ENCODE results near the gene TMEM242.
A peak's percentile ranks its signal among the peaks of the same experiment; 100 is the strongest.
"Not testable (repeated sequence)": the region's sequence is repeated elsewhere in the genome, so short reads cannot be mapped to it uniquely, and the experiment has no call there.

Gene TMEM242

DNA sequence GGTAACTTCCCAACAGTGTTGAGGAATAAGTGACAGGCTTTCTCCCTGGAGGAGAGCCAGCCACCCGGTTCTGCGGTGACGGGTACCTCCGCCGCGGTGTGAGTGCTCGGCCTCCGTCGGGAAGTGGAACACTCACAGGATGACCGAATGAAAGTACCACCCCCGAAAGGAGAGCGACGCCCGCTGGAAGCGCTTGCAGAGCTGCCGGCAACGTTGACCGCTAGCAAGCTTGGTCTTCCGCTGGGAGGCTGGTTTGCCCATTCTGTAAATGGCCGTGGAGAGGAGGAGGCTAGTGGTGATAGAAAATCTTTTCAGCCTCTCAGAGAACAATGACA, 614 bp upstream of the TMEM242 start:
- peak; percentile 13 to 14 for DNase-seq (ENCODE audit: low read depth in 2 of 2)

DNA sequence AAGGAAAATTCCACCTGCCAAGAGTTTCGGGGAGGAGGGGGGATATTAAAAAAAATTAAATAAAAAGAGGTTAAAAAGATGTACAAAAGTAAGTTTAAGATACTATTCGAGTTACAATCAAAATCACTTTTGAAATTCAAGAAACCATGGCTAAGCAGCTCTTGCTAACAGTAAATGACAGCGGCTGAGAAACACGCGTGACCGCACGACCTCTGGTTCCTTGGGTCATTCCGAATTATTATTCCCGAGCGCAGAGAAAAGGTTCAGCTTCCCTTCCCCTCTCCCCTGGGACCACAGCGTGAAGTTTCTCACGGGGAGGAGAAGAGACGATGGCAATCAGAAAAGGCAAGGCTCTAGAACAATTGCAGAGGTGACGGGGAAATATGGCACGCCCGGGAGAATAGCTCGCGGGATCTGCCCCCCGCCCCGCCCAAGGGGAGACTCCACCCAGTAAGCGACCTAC, 496 bp downstream of the TMEM242 start:
- peak; percentile 67 to 84 for DNase-seq (ENCODE audit: low read depth in 2 of 2)

DNA sequence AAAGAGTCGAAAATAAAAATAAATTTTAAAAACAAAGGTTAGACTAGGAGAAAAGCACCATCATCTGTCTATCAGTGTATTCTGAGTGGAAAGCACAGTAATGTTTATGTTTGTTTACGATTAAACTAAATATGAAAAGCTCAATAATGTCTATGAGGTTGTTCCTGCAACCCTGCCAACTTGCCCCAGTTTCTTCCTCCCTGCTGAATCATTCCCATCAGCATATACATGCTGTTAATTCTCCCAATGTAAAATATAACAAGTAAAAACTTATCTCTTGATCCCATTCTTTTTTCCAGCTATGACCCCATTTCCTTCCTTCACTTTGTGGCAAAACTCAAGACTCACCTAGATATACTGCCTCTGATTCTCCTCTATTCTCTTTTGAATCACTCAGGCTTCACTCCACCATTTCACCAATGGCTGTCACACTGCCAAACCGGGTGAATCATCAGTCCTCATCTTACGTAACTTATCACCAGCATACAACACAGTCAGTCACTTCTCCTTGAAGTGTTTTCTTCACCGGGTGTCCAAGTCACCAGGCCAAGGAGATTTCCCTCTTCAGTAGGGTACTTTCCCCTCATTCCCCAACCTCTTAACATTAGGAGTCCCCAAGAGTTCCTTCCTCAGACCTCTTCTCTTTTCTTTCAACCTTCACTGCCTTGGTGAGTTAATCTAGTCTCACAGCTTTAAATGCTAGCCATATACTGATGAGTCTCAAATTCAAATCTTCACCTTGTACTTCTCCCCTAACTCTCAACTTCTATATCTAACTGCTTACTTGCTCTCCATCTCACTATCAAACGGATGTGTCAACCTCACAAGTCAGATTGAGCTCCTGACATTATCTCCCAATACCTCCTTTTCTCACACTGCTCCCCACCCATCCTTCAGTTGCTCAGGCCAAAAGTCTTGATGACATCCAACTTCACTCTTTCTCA, 6.2 kb downstream of the TMEM242 start:
- DNase-seq (ENCODE audit: low read depth in 2 of 2): peak in 1 of 2 donors; percentile 25

DNA sequence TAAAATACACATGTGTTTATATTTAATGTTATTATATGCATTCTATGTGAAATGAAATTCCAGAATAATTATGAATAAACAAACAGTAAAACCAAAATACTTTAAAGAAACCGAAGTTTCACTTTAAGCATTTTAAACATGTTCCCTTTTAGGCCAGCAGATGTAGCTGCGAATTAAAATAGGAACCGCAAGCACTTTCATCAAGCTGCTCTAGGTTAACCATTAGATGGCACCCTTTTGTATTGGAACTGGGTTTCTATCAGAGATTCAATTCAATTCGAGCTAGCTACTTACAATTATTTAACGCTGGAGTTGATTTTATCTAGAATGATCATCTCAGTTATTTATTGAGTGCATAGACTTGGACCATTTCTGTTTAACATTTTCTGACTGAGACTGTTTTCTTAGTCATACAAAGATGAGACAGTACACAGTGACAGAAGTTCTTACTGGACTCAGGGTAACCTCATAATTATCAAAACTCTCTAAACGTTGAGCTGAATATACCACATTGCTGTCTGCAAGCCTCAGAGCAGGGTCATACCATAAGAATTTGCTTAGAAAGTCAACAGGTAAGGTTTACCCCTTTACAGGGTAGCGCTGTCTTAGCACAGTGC, 8.5 kb downstream of the TMEM242 start:
- no peak for DNase-seq (ENCODE audit: low read depth in 2 of 2)

DNA sequence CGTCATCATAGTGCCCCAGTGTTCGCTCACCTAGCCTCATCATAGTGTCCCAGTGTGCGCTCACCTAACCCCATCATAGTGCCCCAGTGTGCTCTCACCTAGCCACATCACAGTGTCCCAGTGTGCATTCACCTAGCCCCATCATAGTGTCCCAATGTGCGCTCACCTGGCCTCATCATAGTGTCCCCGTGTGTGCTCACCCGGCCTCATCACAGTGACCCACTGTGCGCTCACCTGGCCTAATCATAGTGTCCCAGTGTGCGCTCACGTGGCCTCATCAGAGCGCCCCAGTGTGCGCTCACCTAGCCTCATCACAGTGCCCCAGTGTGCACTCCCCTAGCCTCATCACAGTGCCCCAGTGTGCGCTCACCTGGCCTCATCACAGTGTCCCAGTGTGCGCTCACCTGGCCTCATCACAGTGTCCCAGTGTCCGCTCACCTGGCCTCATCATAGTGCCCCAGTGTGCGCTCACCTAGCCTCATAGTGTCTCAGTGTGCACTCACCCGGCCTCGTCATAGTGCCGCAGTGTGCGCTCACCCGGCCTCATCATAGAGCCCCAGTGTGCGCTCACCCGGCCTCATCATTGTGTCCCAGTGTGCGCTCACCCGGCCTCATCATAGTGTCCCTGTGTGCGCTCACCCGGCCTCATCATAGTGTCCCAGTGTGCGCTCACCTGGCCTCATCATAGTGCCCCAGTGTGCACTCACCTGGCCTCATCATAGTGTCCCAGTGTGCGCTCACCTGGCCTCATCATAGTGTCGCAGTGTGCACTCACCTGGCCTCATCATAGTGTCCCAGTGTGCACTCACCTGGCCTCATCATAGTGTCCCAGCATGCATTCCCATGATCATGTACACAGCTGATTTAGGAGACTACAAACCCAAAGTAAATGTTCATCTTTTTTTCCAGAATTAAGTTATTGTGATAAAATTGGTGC, 9.5 kb downstream of the TMEM242 start:
- DNase-seq (ENCODE audit: low read depth in 2 of 2): no peak

DNA sequence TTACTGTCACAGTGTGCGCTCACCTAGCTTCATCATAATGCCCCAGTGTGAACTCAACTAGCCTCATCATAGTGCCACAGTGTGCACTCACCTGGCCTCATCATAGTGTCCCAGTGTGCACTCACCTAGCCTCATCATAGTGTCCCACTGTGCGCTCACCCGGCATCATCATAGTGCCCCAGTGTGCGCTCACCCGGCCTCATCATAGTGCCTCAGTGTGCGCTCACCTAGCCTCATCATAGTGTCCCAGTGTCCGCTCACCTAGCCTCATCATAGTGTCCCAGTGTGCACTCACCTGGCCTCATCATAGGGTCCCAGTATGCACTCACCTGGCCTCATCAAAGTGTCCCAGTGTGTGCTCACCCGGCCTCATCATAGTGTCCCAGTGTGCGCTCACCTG, 10.6 kb downstream of the TMEM242 start:
- no peak for DNase-seq (ENCODE audit: low read depth in 2 of 2)

DNA sequence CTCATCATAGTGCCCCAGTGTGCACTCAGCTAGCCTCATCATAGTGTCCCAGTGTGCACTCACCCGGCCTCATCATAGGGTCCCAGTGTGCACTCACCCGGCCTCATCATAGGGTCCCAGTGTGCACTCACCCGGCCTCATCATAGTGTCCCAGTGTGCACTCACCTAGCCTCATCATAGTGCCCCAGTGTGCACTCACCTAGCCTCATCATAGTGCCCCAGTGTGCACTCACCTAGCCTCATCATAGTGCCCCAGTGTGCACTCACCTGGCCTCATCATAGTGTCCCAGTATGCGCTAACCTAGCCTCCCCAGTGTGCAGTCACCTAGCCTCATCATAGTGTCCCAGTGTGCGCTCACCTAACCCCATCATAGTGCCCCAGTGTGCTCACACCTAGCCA, 12.6 kb downstream of the TMEM242 start:
- DNase-seq (ENCODE audit: low read depth in 2 of 2): not testable (repeated sequence)

DNA sequence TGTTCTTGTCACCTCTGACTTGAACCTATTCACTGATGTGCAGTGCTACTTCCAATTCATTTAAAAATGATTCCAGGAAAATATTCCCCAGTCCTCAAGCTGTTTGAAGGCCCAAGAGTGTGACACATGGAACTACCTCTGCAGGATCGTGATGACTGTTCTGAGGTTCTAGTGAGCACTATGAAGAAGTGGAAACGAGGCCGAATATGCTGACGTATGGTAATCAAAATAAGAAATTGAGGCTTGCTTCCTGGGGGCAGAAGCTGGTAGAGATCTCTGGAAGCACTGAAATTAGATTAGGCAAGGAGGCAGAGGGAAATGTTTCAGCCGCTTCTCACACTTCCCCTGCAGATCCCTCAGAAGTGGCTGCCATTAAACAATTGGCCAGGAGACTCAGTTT, 15.7 kb downstream of the TMEM242 start:
- no peak for DNase-seq (ENCODE audit: low read depth in 2 of 2)

DNA sequence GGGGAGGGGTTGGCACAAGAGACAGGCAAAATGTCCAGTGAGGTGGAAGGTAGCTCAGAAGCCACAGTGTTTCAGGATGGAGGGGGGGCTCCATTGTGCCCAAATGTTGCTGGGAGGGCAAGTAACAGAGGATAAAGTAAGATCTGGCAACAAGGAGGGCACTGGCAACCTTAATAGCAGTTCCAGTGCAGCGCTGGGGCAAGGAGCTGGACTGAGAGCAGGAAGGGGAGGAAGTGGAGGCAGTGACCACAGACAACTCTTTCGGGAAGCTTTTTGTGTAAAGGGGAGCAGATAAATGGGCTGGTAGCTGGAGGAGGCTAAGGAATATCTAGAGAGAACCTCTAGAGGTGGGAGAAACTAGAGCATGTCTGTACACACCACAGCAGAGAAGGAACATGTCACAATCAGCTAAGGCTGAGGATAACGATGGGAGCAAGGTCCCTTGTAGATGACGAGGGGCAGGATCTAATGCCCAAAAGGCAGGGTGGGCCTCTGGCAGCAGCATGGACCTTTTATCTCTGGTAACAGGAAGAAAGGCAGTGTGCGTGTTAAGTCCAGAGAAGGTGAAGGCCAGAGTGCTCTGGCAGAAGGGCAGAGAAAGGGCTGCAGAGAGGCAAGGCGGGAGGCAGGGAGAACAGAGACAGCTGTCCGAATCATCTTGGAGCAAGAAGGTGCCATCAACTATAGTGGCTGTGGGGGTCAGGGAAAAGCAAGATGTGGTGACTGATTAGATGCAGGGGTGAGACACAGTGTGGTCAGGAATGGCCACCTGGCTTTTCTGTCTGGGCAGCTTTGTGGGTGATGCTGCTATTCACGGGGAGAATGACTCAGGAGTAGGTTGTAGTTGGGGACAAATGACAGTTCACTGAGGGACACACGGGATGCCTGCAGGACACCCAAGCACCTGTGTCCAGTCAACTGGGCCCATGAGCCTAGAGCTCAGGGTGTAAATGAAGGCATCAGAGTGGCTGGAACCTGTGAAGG, 17.4 kb downstream of the TMEM242 start:
- DNase-seq (ENCODE audit: low read depth in 2 of 2): no peak

DNA sequence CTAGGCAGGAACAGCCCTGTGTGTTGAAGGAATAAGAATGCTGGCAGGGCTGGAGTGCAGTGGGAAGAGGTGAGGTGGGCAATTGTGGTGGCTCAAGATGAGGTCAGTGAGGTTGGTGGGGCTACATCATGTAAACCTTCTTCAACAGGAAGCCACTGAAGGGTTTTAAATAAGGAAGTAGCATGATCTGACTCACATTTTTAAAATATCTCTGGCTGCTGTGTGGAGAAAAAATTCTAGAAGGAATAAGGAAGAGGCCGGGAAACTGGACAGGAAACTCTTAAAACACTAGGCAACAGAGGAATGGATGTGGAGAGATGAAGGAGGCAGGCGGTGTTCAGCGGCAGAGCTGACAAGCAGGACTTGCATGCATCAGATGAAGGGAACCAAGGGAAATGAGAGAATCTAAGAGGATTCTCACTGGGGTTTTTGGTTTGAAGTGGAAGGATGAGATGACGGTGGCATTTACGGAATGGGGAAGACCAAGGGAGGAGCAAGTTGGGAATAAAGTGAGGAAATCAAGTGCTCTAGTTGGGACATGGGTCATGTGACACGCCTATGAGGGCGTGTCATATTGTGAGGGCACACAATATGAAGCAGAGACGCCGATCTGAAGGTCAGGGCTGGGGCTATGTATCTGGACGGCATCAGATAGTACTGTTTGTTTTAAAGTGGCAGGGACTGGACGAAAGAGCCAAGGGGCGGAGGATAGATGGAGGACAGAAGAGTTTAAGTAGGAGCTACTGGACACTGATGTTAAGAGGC, 18.2 kb downstream of the TMEM242 start:
- DNase-seq (ENCODE audit: low read depth in 2 of 2): no peak

DNA sequence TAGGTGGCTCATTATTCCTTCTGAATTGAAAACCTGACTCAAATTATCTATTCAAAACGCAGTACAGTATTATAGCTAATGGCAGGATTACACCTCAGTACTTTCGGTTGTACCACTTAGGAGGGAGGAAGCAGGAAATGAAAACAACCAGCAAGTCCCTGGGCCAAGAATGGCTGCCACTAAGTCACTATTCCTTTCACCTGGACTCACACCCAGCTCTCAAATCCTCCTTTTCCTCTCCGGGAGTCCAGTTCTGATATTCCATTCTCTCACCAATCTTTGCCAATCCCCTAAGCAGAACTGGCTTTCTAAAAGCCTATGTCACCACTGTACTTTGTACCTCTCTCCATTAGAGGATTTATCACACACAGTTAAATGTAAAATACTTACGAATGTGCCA, 20.6 kb downstream of the TMEM242 start:
- no peak for DNase-seq (ENCODE audit: low read depth in 2 of 2)

DNA sequence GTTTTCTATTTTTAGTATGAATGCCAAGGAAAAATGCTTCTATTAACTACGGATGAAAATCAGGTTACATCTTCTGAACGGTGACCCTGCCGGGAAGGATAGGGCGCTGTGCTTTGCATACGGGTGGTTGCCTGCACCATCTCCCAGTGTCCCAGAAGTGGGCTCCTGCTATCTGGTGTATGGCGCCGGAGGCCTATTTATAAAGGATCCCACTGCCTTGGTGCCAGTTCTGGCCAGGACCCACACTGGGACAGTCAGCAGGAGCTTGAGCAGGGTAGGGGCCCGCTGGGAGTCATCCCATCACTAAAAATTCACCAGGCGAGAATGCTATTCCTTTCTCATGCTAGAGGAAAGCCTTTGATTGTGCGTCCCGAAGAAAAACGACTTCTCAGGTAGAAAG, 22.9 kb downstream of the TMEM242 start:
- DNase-seq (ENCODE audit: low read depth in 2 of 2): no peak

DNA sequence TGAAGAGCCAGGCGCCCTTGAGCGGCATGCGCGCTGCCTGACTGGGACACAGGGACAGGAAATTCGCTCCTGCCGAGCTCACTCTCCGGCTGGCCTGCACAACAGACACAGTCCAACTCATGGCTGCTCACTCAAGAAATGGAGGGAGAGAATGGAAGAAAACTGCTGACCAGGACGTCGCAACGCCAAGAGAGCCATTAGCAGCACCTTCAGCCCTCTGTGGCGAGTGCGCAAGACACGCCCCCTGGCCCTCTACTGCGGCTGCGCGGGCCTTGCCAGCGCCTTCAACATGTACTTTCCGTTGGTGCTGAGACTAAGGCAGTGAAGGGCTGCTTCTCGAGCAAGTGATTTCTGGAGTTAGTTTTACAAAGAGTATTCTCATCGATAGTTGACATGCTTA, 23.3 kb downstream of the TMEM242 start:
- DNase-seq (ENCODE audit: low read depth in 2 of 2): no peak

DNA sequence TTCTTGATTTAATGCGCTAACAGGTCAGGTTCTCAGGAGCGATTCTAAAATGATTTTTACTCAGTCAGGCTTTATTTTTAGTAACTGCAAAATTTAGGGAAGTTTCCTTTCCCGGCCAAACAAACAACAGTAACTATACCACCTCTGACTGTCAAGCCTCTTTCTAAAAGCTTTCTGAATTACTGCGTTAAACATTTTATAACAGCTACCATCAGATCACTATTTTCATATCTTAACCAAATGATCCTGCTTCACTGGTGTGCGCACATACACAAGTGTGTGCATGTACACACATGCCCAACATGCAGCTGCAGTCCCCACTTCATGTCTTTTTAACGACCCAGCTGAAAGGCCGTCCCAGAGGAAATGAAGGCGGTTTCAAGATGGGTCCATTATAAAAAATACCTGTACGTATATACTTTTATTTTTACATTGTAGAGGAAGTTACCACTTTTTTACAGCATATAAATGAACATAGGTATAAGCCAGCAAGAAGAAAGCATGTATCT, 25.0 kb downstream of the TMEM242 start:
- no peak for DNase-seq (ENCODE audit: low read depth in 2 of 2)

DNA sequence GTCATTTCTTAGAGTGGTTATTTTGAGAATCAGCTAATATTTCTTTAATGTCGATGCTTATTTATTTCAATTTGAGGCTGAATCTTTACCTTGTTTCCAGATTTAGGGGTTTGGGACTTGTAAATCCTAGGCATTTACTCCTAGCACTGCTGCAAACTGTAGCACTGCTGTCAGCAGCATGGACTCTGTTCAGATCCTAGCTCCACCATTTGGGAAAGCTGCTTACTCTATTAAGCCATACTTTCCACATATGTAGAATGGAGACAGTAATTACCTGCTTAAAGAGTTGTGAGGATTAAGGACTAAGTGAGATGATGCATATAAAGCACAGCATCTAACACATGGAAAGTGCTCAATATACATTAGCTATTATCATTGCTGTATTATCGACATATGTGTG, 28.7 kb downstream of the TMEM242 start:
- no peak for DNase-seq (ENCODE audit: low read depth in 2 of 2)

DNA sequence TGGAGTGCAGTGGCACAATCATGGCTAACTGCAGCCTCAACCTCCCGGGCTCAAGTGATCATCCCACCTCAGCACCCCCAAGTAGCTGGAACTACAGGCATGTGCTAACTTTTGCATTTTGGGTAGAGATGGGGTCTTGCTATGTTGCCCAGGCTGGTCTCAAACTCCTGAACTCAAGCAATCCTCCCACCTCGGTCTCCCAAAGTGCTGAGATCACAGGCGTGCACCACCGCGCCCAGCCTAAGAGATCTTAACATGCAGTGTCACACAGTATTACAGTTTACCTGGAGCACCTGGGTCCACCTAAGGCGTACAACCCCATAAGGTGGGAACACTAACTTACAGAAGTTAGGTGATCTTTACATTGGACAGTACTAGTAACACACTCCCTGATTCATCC, 29.5 kb downstream of the TMEM242 start:
- DNase-seq (ENCODE audit: low read depth in 2 of 2): no peak

DNA sequence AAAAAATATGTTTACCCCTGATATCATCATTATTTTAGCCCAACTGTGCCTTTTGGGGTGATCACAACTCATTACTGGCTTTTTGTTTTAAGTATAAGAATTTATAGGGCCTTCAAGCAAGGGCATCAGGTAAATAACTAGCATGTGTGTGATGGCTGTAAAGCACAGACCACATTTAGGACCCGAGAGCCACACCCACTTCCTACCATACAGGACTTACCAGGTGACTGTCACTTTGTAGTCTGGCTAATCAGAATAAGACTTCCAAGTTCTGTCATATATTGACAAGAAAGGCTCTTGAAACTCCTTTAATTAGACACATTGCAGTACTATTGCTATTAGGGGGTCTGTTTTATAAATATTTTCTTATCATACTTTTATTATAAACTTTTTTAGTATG, 31.1 kb downstream of the TMEM242 start:
- DNase-seq (ENCODE audit: low read depth in 2 of 2): no peak

DNA sequence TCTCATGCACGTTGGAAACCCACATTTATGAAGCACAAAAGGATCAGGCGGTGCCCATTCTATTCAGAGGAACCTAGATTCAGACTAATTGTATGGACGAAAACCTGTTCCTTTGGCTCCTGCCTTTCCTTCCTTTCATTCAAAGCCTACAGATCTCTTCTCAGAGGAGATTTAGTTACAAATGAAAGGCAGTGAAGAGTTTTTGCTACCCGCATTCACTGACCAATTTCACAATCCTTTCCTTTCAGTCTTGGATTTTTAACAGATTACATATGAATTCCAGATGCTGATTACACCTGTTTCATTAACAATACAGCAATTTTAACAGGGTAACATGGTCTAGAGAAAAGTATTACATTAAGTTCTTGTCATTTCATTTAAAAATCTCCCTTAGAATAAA, 32.0 kb downstream of the TMEM242 start:
- DNase-seq (ENCODE audit: low read depth in 2 of 2): no peak

DNA sequence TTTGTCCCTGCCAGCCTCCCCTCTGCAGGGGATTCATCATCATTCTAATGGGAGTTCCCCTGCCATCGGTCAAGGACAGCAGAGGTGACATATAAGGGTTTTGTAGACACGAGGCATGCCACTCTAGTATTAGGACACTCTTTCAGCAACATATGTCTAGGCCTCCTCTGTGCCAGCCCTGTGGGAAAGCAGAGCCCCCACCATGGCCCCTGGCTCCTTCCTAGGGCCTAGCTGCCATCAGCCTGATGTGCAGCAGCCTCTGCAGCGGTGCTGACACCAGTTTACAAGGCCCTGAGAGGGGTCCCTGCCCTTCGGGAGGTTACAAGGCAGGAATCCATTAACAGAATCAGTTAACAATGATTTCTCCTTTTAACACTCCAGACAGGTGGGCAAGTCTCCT, 32.5 kb downstream of the TMEM242 start:
- DNase-seq (ENCODE audit: low read depth in 2 of 2): no peak

DNA sequence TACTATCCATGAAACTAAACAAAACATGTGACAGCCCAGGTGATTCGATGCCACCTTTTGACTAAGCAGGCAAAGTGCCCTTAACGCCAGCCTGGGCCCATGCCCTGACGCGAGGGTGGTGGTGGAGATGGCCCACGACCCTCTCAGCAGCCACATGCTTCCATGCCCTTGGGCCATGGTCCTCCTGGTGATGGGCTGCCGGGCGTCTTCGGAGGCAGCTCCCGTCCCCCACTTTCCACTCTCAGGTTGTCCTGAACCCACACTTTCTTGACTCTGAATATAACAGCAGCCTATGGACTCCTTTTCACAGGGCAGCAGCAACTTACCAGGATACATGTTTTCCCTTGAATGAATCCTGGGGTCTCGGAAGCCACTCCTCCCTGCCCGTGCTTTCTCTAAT, 33.6 kb downstream of the TMEM242 start:
- no peak for DNase-seq (ENCODE audit: low read depth in 2 of 2)

All from stimulated activated CD4-positive, alpha-beta T cell treated with anti-CD3 and anti-CD28 coated beads, Interleukin-4, amount 100 ng/mL, for 48 hours (primary cell).